ENCODE measurements around the gene KCNA10.

- no peak for TF ChIP-seq CTCF (conservative IDR thresholded peaks at IDR 0.05 in 1 of 2, IDR thresholded peaks at IDR 0.05 in 1 of 2; ENCODE audit: low read depth in 1 of 2, low read length in 2 of 2)
- no peak for TF ChIP-seq EZH2 (IDR thresholded peaks at IDR 0.05; ENCODE audit: low read length, missing control alignments)
Observed at GRCh38 chr1:110561596-110561995, 42.6 kb upstream of the KCNA10 start.
